Activated CD4-positive, alpha-beta T cell treated with anti-CD3 and anti-CD28 coated beads, Interleukin-2, amount 10 ng/mL, durations not matched to agents 24 days and 14 days (primary cell): Measurements from ENCODE around the gene MYCBP2. TPM values are rescaled to one million over a fixed set of nuclear protein-coding genes. Genes with fewer than 3 reads are reported as not detected.

Experiments used
- DNase-seq: peaks from one replicate; pipeline ENCODE4 v3.0.0; 2022
- H3K27ac Mint-ChIP-seq: one replicate; pipeline ENCODE4 v1.8.0; 2022; ENCODE audit warnings: mild to moderate bottlenecking, mixed read lengths
- H3K27me3 Mint-ChIP-seq: one replicate; pipeline ENCODE4 v1.8.0; 2022; ENCODE audit warnings: mixed read lengths
- H3K36me3 Mint-ChIP-seq: one replicate; pipeline ENCODE4 v1.8.0; 2022; ENCODE audit warnings: low read depth, mild to moderate bottlenecking, mixed read lengths
- H3K4me1 Mint-ChIP-seq: one replicate; pipeline ENCODE4 v1.8.0; 2021; ENCODE audit warnings: mixed read lengths
- H3K4me3 Mint-ChIP-seq: one replicate; pipeline ENCODE4 v1.8.0; 2022; ENCODE audit warnings: mild to moderate bottlenecking, moderate library complexity, mixed read lengths
- H3K9me3 Mint-ChIP-seq: one replicate; pipeline ENCODE4 v1.8.0; 2021; ENCODE audit warnings: mixed read lengths
- intact Hi-C: fragments of 100-400 bp; cut with micrococcal nuclease; formaldehyde crosslinking; loops from one replicate; pipeline ENCODE4 v1.15.1; 2023
- total RNA-seq: library from RNA; stranded (reverse); gene quantifications from 2 replicates; pipeline ENCODE4 v1.2.3, GENCODE V29; 2022

The MYCBP2 gene, protein sequence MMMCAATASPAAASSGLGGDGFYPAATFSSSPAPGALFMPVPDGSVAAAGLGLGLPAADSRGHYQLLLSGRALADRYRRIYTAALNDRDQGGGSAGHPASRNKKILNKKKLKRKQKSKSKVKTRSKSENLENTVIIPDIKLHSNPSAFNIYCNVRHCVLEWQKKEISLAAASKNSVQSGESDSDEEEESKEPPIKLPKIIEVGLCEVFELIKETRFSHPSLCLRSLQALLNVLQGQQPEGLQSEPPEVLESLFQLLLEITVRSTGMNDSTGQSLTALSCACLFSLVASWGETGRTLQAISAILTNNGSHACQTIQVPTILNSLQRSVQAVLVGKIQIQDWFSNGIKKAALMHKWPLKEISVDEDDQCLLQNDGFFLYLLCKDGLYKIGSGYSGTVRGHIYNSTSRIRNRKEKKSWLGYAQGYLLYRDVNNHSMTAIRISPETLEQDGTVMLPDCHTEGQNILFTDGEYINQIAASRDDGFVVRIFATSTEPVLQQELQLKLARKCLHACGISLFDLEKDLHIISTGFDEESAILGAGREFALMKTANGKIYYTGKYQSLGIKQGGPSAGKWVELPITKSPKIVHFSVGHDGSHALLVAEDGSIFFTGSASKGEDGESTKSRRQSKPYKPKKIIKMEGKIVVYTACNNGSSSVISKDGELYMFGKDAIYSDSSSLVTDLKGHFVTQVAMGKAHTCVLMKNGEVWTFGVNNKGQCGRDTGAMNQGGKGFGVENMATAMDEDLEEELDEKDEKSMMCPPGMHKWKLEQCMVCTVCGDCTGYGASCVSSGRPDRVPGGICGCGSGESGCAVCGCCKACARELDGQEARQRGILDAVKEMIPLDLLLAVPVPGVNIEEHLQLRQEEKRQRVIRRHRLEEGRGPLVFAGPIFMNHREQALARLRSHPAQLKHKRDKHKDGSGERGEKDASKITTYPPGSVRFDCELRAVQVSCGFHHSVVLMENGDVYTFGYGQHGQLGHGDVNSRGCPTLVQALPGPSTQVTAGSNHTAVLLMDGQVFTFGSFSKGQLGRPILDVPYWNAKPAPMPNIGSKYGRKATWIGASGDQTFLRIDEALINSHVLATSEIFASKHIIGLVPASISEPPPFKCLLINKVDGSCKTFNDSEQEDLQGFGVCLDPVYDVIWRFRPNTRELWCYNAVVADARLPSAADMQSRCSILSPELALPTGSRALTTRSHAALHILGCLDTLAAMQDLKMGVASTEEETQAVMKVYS (N-terminal part only)
- 94.6 and 119 TPM in 2 replicates for total RNA-seq

DNA sequence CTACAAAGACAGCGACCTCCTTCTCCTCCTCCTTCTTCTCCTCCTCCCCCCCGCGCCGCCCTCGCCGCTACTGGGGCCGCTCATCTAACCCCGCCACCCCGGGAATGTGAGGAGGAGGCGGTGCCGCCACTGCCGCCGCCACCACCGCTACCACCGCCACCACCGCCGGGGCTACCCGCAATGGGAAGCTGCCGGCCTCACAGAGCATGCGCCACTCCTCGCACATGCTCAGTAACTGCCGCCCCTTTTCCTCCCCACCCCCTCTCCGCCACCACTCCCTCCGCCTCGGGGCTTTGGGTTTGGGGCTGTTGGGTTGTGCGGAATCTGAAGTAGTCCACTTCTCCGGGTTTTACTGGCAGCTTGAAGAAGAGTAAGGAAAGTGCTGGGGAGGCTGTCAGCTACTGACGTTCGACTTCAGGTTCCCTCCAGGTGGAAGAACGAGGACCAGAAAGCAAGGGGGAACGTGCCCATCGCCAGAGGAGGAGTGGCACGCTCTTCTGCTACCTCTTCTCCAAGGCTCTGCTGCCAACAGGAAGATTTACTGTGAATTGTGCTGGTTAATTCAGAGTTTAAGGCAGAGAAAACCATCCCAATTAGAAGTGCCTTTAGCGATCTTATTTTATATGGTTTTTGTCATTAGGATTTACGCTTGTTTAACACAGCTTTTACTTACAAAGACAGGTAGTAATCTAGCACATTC lies at the start of gene MYCBP2:
Gene MYCBP2, minus strand, starts transcription at position 190 of the 700 bp plus-strand sequence. CDS start 319 bp downstream, outside the sequence.
- Mint-ChIP-seq H3K27me3 (peaks cover 2% of the 10 kb centered on the region), H3K9me3 (peaks cover 3% of the 10 kb centered on the region), H3K4me3 (peak within 1 kb of the TSS; percentile 97), H3K4me1 (peaks cover 56% of the 10 kb centered on the region), H3K27ac (peak within 1 kb of the TSS; percentile 99), H3K36me3 (peaks cover 16% of the 10 kb centered on the region)
- intact Hi-C loops, result loop anchor here (5.0 kb wide), 5 partner anchors 100 to 1845 kb away; partner anchors contain the start of genes KCTD12 and TBC1D4
- peak; percentile 99 for DNase-seq

GRCh38 chr13:77375560-77376108 lies 48.7 kb upstream of the MYCBP2 start:
- Mint-ChIP-seq H3K36me3 (no peaks in the 10 kb centered on the region), H3K4me3 (no peak overlapping the region), H3K9me3 (no peaks in the 10 kb centered on the region), H3K27me3 (peaks cover 9% of the 10 kb centered on the region), H3K27ac (no peak overlapping the region), H3K4me1 (no peaks in the 10 kb centered on the region)
- no peak for DNase-seq
- intact Hi-C loops, result no loop called here

DNA sequence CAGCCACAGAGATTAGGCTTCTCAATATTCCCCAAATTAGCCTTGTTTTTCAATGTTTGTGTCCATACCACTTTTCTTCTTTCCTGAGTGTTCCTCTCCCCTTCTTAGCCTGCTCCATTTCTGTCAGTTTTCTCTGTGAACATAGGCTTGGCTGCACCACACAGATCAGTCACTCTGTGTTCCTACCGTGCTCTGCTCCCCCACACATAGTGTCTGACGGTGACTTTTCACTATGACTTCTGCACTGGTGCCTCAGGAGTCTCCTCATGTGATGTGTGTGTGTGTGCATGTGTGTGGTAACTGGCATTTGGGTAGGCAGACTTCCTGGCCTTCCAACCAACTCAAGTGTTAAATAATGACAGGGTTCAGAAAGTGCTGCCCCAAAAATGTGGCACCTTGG lies 47.9 kb upstream of the MYCBP2 start:
- intact Hi-C loops, result no loop called here
- Mint-ChIP-seq H3K9me3 (no peaks in the 10 kb centered on the region), H3K4me3 (no peak overlapping the region), H3K27me3 (peaks cover 9% of the 10 kb centered on the region), H3K4me1 (no peaks in the 10 kb centered on the region), H3K36me3 (no peaks in the 10 kb centered on the region), H3K27ac (no peak overlapping the region)
- DNase-seq, result no peak

GRCh38 chr13:77374339-77374738 lies 47.4 kb upstream of the MYCBP2 start:
- no peak for DNase-seq
- H3K4me1 Mint-ChIP-seq, result no peaks in the 10 kb centered on the region
- no peaks in the 10 kb centered on the region for H3K36me3 Mint-ChIP-seq
- H3K27ac Mint-ChIP-seq, result no peak overlapping the region
- H3K27me3 Mint-ChIP-seq, result peaks cover 11% of the 10 kb centered on the region
- no peaks in the 10 kb centered on the region for H3K9me3 Mint-ChIP-seq
- intact Hi-C loops, result no loop called here
- no peak overlapping the region for H3K4me3 Mint-ChIP-seq

- DNase-seq, result no peak
- Mint-ChIP-seq H3K27me3 (peaks cover 12% of the 10 kb centered on the region), H3K9me3 (no peaks in the 10 kb centered on the region), H3K4me1 (no peaks in the 10 kb centered on the region), H3K36me3 (no peaks in the 10 kb centered on the region), H3K4me3 (no peak overlapping the region), H3K27ac (no peak overlapping the region)
- intact Hi-C loops, result no loop called here
Observed at GRCh38 chr13:77373502-77373901, 46.6 kb upstream of the MYCBP2 start.

GRCh38 chr13:77372275-77372674 lies 45.4 kb upstream of the MYCBP2 start:
- DNase-seq, result no peak
- intact Hi-C loops, result no loop called here
- no peak overlapping the region for H3K27ac Mint-ChIP-seq
- H3K4me1 Mint-ChIP-seq, result no peaks in the 10 kb centered on the region
- no peaks in the 10 kb centered on the region for H3K9me3 Mint-ChIP-seq
- H3K4me3 Mint-ChIP-seq, result no peak overlapping the region
- peaks cover 21% of the 10 kb centered on the region for H3K27me3 Mint-ChIP-seq
- no peaks in the 10 kb centered on the region for H3K36me3 Mint-ChIP-seq

GRCh38 chr13:77370888-77371287 lies 44.0 kb upstream of the MYCBP2 start:
- intact Hi-C loops, result no loop called here
- no peak overlapping the region for H3K4me3 Mint-ChIP-seq
- H3K36me3 Mint-ChIP-seq, result no peaks in the 10 kb centered on the region
- no peak for DNase-seq
- peaks cover 21% of the 10 kb centered on the region for H3K27me3 Mint-ChIP-seq
- no peak overlapping the region for H3K27ac Mint-ChIP-seq
- H3K9me3 Mint-ChIP-seq, result no peaks in the 10 kb centered on the region
- no peaks in the 10 kb centered on the region for H3K4me1 Mint-ChIP-seq

GRCh38 chr13:77362166-77362565 lies 35.3 kb upstream of the MYCBP2 start:
- intact Hi-C loops, result no loop called here
- Mint-ChIP-seq H3K4me3 (no peak overlapping the region), H3K36me3 (no peaks in the 10 kb centered on the region), H3K27me3 (peaks cover 3% of the 10 kb centered on the region), H3K9me3 (no peaks in the 10 kb centered on the region), H3K4me1 (no peaks in the 10 kb centered on the region), H3K27ac (no peak overlapping the region)
- no peak for DNase-seq

DNA sequence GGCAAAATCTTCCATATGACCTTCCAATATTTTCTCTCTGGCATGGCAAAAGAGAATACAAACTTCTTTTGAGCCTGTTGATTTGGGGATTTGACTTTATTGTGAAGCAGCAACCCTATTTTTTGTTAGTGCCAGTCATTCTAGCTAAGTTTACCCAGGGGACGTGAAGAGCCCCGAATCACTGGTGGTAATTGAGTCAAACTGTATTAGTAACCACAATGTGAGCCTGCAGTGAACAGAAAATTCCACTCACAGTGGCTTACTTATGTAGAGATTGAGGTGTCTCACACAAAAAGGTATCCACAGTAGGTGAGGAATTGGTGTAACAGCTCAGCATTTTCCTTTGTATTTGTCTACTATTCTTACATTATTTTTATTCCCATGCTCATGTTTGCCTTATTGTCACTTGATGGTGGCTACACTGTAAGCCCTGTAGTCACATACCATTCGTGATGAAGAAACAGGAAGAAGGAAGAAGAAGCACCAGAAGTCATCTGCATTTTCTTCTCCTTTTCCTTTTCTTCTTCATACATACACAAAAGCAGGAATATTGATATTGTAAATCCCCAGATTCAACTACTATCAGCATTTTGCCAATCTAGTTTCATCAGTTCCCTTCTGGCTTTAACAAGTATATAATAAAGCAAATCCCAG lies 33.3 kb upstream of the MYCBP2 start:
- intact Hi-C loops, result no loop called here
- Mint-ChIP-seq H3K27me3 (peaks cover 5% of the 10 kb centered on the region), H3K4me3 (no peak overlapping the region), H3K36me3 (no peaks in the 10 kb centered on the region), H3K27ac (no peak overlapping the region), H3K4me1 (no peaks in the 10 kb centered on the region), H3K9me3 (no peaks in the 10 kb centered on the region)
- no peak for DNase-seq

DNA sequence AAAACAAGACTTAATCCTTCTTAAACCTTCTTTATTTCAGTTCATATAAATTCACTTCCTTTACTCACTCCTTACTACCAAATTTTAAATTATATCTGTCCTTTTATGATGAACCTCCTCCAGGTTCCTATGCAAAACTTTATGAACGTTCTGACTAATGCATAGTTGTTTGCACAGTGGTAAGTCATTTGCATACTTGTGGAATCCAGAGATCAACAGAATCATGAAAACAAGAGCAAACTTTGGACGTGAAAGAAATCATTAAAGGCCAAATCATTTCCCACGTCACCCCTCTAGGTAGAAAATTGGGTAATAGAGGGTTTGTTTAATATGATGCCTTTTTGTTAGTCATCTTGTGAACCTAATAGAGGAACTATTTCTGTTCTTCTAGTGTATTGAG lies 32.3 kb upstream of the MYCBP2 start:
- no peaks in the 10 kb centered on the region for H3K9me3 Mint-ChIP-seq
- no peak overlapping the region for H3K4me3 Mint-ChIP-seq
- peaks cover 1% of the 10 kb centered on the region for H3K4me1 Mint-ChIP-seq
- no peak for DNase-seq
- no peak overlapping the region for H3K27ac Mint-ChIP-seq
- H3K36me3 Mint-ChIP-seq, result no peaks in the 10 kb centered on the region
- peaks cover 9% of the 10 kb centered on the region for H3K27me3 Mint-ChIP-seq
- intact Hi-C loops, result no loop called here

- no peak overlapping the region for H3K4me3 Mint-ChIP-seq
- peaks cover 11% of the 10 kb centered on the region for H3K27me3 Mint-ChIP-seq
- intact Hi-C loops, result no loop called here
- no peaks in the 10 kb centered on the region for H3K36me3 Mint-ChIP-seq
- no peak overlapping the region for H3K27ac Mint-ChIP-seq
- no peaks in the 10 kb centered on the region for H3K9me3 Mint-ChIP-seq
- H3K4me1 Mint-ChIP-seq, result peaks cover 4% of the 10 kb centered on the region
- DNase-seq, result no peak
Observed at GRCh38 chr13:77358001-77358400, 31.1 kb upstream of the MYCBP2 start.

- no peak overlapping the region for H3K27ac Mint-ChIP-seq
- peaks cover 4% of the 10 kb centered on the region for H3K4me1 Mint-ChIP-seq
- H3K9me3 Mint-ChIP-seq, result peaks cover 2% of the 10 kb centered on the region
- DNase-seq, result no peak
- H3K4me3 Mint-ChIP-seq, result no peak overlapping the region
- intact Hi-C loops, result no loop called here
- no peaks in the 10 kb centered on the region for H3K36me3 Mint-ChIP-seq
- peaks cover 14% of the 10 kb centered on the region for H3K27me3 Mint-ChIP-seq
Observed at GRCh38 chr13:77356155-77356554, 29.3 kb upstream of the MYCBP2 start.
